Nephron (organoid): ENCODE measurements around the gene IRAK1.

Source experiments
- H3K27ac Mint-ChIP-seq, 3 experiments: 2 replicates each; pipeline ENCODE4 v1.8.0; 2020; ENCODE audit warnings: mixed read lengths in 3 of 3, mild to moderate bottlenecking in 2 of 3, moderate library complexity in 1 of 3
- H3K27me3 Mint-ChIP-seq: 2 replicates; pipeline ENCODE4 v1.8.0; 2021; ENCODE audit warnings: low read depth, mild to moderate bottlenecking, moderate library complexity, mixed read lengths
- H3K36me3 Mint-ChIP-seq: 2 replicates; pipeline ENCODE4 v1.8.0; 2020; ENCODE audit warnings: low read depth, mixed read lengths
- H3K4me1 Mint-ChIP-seq: 2 replicates; pipeline ENCODE4 v1.8.0; 2020; ENCODE audit warnings: mixed read lengths
- H3K4me3 Mint-ChIP-seq, 3 experiments: 2 replicates each; pipeline ENCODE4 v1.8.0; 2020; ENCODE audit warnings: mild to moderate bottlenecking in 3 of 3, mixed read lengths in 3 of 3, moderate library complexity in 2 of 3
- H3K9me3 Mint-ChIP-seq: 2 replicates; pipeline ENCODE4 v1.8.0; 2020; ENCODE audit warnings: mixed read lengths
- CTCF ChIP-seq, 3 experiments: fragments of 200-600 bp; sonication (generic); IDR thresholded peaks; one replicate each; pipeline ENCODE4 v1.5.0; 2021; ENCODE audit warnings: antibody characterized with exemption in 3 of 3; ENCODE audit not compliant: unreplicated experiment in 3 of 3

The IRAK1 gene

GRCh38 chrX:153966283-153966688 is 53.4 kb downstream of the IRAK1 start:
- Mint-ChIP-seq H3K9me3 (no peaks in the 10 kb centered on the region), H3K4me3 (peak overlapping the region in 2 of 3 experiments; percentile 41 to 70), H3K36me3 (peaks cover 23% of the 10 kb centered on the region), H3K27me3 (peaks cover 5% of the 10 kb centered on the region), H3K27ac (peak overlapping the region; percentile 46 to 82 (median 54)), H3K4me1 (peaks cover 37% of the 10 kb centered on the region)
- no peak for TF ChIP-seq CTCF (IDR thresholded peaks at IDR 0.05; ENCODE audit: unreplicated experiment in 3 of 3)

- Mint-ChIP-seq H3K4me1 (peaks cover 37% of the 10 kb centered on the region), H3K4me3 (no peak overlapping the region), H3K27me3 (peaks cover 5% of the 10 kb centered on the region), H3K27ac (peak overlapping the region in 1 of 3 experiments; percentile 20), H3K36me3 (peaks cover 32% of the 10 kb centered on the region), H3K9me3 (no peaks in the 10 kb centered on the region)
- TF ChIP-seq CTCF (IDR thresholded peaks at IDR 0.05; ENCODE audit: unreplicated experiment in 3 of 3): no peak
Observed at GRCh38 chrX:153965406-153965805, 54.3 kb downstream of the IRAK1 start.

GRCh38 chrX:153964105-153964504 is 55.6 kb downstream of the IRAK1 start:
- H3K4me3 Mint-ChIP-seq: no peak overlapping the region
- peaks cover 32% of the 10 kb centered on the region for H3K4me1 Mint-ChIP-seq
- no peak overlapping the region for H3K27ac Mint-ChIP-seq
- no peaks in the 10 kb centered on the region for H3K9me3 Mint-ChIP-seq
- peaks cover 5% of the 10 kb centered on the region for H3K27me3 Mint-ChIP-seq
- peaks cover 39% of the 10 kb centered on the region for H3K36me3 Mint-ChIP-seq
- no peak for TF ChIP-seq CTCF (IDR thresholded peaks at IDR 0.05; ENCODE audit: unreplicated experiment in 3 of 3)

GRCh38 chrX:153963546-153963945 is 56.2 kb downstream of the IRAK1 start:
- H3K4me1 Mint-ChIP-seq: peaks cover 27% of the 10 kb centered on the region
- H3K27me3 Mint-ChIP-seq: peaks cover 5% of the 10 kb centered on the region
- TF ChIP-seq CTCF (IDR thresholded peaks at IDR 0.05; ENCODE audit: unreplicated experiment in 3 of 3): no peak
- H3K27ac Mint-ChIP-seq: no peak overlapping the region
- H3K9me3 Mint-ChIP-seq: no peaks in the 10 kb centered on the region
- peaks cover 39% of the 10 kb centered on the region for H3K36me3 Mint-ChIP-seq
- no peak overlapping the region for H3K4me3 Mint-ChIP-seq

GRCh38 chrX:153961292-153961691 is 58.4 kb downstream of the IRAK1 start:
- H3K27ac Mint-ChIP-seq: no peak overlapping the region
- peaks cover 44% of the 10 kb centered on the region for H3K36me3 Mint-ChIP-seq
- TF ChIP-seq CTCF (IDR thresholded peaks at IDR 0.05; ENCODE audit: unreplicated experiment in 3 of 3): no peak
- H3K27me3 Mint-ChIP-seq: no peaks in the 10 kb centered on the region
- H3K4me3 Mint-ChIP-seq: no peak overlapping the region
- peaks cover 4% of the 10 kb centered on the region for H3K4me1 Mint-ChIP-seq
- no peaks in the 10 kb centered on the region for H3K9me3 Mint-ChIP-seq

GRCh38 chrX:153960786-153961185 is 58.9 kb downstream of the IRAK1 start:
- Mint-ChIP-seq H3K4me1 (no peaks in the 10 kb centered on the region), H3K27me3 (no peaks in the 10 kb centered on the region), H3K9me3 (no peaks in the 10 kb centered on the region), H3K36me3 (peaks cover 47% of the 10 kb centered on the region), H3K27ac (no peak overlapping the region), H3K4me3 (no peak overlapping the region)
- no peak for TF ChIP-seq CTCF (IDR thresholded peaks at IDR 0.05; ENCODE audit: unreplicated experiment in 3 of 3)
